ENCODE results near the gene MRPL28. TPM values are rescaled to one million over a fixed set of nuclear protein-coding genes. Genes with fewer than 3 reads are reported as not detected.

MRPL28 gene
- total RNA-seq, 4 donors from 2014 or later, result 39.9 to 106 (median 80.7) TPM

DNA sequence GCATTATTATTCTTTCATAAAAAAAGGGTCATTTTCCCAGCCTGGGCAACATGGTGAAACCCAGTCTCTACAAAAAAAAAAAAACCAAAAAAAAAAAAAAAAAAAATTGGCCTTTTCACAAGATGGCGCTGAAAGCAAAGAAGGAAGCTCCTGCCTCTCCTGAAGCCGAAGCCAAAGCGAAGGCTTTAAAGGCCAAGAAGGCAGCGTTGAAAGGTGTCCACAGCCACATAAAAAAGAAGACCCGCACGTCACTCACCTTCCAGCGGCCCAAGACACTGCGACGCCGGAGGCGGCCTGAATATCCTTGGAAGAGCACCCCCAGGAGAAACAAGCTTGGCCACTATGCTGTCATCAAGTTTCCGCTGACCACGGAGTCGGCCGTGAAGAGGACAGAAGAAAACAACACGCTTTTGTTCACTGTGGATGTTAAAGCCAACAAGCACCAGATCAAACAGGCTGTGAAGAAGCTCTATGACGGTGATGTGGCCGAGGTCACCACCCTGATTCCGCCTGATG, 16.4 kb upstream of the MRPL28 start:
- H3K27me3 ChIP-seq, result no peaks in the 10 kb centered on the region
- peaks cover 11 to 12% of the 10 kb centered on the region in 2 donors for H3K4me1 ChIP-seq
- no peak overlapping the region for H3K4me3 ChIP-seq (replicated peaks in 1 of 3)
- H3K36me3 ChIP-seq, result no peaks in the 10 kb centered on the region
- WGBS, 2 donors, result 57 to 59% methylated on average over 19 of the region's 19 CpGs
- peak overlapping the region in 1 of 3 donors; percentile 35 for H3K27ac ChIP-seq
- intact Hi-C loops (cut with DNase I), result loop anchor here (10.0 kb wide), 1 partner anchor 98 kb away; no protein-coding TSS in a partner anchor
- no peaks in the 10 kb centered on the region for H3K9me3 ChIP-seq
- DNase-seq, result no peak
- TF ChIP-seq, protein P1, sequence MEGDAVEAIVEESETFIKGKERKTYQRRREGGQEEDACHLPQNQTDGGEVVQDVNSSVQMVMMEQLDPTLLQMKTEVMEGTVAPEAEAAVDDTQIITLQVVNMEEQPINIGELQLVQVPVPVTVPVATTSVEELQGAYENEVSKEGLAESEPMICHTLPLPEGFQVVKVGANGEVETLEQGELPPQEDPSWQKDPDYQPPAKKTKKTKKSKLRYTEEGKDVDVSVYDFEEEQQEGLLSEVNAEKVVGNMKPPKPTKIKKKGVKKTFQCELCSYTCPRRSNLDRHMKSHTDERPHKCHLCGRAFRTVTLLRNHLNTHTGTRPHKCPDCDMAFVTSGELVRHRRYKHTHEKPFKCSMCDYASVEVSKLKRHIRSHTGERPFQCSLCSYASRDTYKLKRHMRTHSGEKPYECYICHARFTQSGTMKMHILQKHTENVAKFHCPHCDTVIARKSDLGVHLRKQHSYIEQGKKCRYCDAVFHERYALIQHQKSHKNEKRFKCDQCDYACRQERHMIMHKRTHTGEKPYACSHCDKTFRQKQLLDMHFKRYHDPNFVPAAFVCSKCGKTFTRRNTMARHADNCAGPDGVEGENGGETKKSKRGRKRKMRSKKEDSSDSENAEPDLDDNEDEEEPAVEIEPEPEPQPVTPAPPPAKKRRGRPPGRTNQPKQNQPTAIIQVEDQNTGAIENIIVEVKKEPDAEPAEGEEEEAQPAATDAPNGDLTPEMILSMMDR (IDR thresholded peaks at IDR 0.05), result no peak
- no peak for TF ChIP-seq POLR2A (IDR thresholded peaks at IDR 0.05)

DNA sequence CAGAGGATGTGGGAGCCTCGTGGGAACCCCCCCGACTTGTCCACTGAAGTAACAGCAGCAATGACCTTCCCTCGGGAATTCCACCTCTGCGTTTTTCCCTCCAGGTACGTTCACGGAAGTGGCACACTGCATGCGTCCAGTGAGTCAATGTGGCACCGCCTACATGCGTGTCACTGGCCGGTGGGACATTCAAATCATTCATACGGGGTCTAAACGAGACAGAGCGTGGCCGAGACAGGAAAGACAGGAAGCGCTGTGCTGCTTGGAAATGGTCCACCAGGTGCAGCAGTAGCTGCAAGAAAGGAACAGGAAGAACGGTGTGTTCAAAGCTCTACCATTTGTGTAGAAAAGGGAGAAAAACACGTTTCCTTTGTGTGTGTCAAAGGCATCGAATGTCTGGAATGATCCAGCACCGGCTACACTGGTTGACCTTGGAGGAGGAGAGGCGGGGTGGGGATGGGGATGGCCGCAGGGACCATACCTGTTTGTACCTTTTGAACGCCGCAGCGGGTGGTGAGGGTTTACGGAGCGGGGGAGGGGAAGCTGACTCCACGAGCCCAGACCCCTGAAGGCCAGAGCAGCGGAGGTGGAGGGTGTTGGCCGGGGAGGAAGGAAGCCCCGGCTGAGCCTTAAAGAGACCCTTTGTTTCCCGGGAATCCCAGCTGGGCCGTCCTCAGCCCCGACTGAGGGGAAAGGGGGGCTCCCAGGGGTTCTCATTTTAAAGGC, 13.2 kb upstream of the MRPL28 start:
- peak; percentile 88 to 91 for DNase-seq
- H3K9me3 ChIP-seq, result no peaks in the 10 kb centered on the region
- H3K27me3 ChIP-seq, result no peaks in the 10 kb centered on the region
- TF ChIP-seq, protein P1 (IDR thresholded peaks at IDR 0.05), result no peak
- peak in 1 of 2 donors; percentile 61 for TF ChIP-seq POLR2A (IDR thresholded peaks at IDR 0.05)
- 20 to 27% methylated on average over 33 of the region's 33 CpGs for WGBS, 2 donors
- intact Hi-C loops (cut with DNase I), result loop anchor here (10.0 kb wide), 1 partner anchor 101 kb away; no protein-coding TSS in a partner anchor
- peak overlapping the region; percentile 31 to 86 (median 46) for H3K27ac ChIP-seq
- peak overlapping the region in 2 of 3 donors; percentile 84 to 98 for H3K4me3 ChIP-seq (replicated peaks in 1 of 3)
- peaks cover 28 to 33% of the 10 kb centered on the region in 2 donors for H3K4me1 ChIP-seq
- H3K36me3 ChIP-seq, result no peaks in the 10 kb centered on the region

DNA sequence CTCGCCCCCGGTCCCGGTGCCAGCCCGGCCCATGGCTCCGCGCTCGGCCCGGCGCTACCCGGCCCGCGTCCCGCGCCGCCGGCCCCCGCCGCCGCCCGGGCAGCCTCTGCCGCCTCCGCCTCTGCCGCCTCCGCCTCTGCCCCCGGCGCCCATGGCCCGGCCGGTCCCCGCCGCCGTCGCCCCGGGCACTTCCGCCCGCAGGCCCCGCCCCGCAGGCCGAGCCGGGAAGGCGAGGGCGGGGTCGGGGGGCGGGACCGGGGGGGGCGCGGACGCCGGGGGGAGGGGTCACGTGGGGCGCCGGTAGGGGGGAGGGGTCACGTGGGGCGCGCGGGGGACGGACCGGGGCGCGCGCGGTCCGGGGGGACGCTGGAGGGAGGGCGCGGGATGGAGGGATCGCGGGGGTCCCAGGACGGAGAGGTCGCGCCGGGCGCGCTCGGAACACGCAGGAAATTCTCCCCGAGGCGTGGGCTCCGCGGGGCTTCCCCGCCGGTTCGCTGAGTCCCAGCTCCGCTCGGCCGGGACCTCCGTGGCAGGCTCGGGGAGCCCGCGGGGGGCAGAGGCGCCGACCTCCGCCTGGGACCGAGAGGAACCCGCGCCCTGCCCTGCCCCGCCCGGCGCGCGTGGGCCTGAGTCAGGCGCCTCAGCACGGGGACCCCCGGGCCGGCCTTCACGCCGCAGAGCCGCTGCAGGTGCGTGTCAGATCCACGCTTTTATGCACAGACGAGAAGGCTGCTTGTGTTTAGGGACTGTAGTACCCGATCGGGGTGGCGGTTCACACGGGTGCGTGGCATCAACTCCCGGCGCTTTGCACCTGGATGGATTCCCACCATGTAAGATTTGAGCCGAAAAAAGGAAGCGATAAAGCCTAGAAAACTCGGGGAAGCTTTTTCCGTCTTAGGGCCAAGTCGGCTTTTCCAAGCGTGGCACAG, 11.7 kb upstream of the MRPL28 start, which contains the start of gene PGAP6:
TSS of gene PGAP6 (minus strand) at position 190 of the 929 bp plus-strand sequence. CDS start at position 33, 157 bp downstream.
- WGBS, 2 donors, result 0 to 1% methylated on average over 16 to 28 of the region's 123 CpGs
- intact Hi-C loops (cut with DNase I), result loop anchor here (10.0 kb wide), 1 partner anchor 103 kb away; no protein-coding TSS in a partner anchor
- peaks cover 0 to 5% of the 10 kb centered on the region in 2 donors for H3K36me3 ChIP-seq
- peak; percentile 70 to 71 for DNase-seq
- peak within 1 kb of the TSS; percentile 84 to 98 (median 91) for H3K4me3 ChIP-seq (replicated peaks in 1 of 3)
- TF ChIP-seq POLR2A (IDR thresholded peaks at IDR 0.05), result peak in 1 of 2 donors; percentile 54
- TF ChIP-seq, protein P1 (IDR thresholded peaks at IDR 0.05), result no peak
- no peaks in the 10 kb centered on the region for H3K27me3 ChIP-seq
- peaks cover 28 to 33% of the 10 kb centered on the region in 2 donors for H3K4me1 ChIP-seq
- H3K27ac ChIP-seq, result peak within 1 kb of the TSS; percentile 58 to 86 (median 83)
- H3K9me3 ChIP-seq, result no peaks in the 10 kb centered on the region

DNA sequence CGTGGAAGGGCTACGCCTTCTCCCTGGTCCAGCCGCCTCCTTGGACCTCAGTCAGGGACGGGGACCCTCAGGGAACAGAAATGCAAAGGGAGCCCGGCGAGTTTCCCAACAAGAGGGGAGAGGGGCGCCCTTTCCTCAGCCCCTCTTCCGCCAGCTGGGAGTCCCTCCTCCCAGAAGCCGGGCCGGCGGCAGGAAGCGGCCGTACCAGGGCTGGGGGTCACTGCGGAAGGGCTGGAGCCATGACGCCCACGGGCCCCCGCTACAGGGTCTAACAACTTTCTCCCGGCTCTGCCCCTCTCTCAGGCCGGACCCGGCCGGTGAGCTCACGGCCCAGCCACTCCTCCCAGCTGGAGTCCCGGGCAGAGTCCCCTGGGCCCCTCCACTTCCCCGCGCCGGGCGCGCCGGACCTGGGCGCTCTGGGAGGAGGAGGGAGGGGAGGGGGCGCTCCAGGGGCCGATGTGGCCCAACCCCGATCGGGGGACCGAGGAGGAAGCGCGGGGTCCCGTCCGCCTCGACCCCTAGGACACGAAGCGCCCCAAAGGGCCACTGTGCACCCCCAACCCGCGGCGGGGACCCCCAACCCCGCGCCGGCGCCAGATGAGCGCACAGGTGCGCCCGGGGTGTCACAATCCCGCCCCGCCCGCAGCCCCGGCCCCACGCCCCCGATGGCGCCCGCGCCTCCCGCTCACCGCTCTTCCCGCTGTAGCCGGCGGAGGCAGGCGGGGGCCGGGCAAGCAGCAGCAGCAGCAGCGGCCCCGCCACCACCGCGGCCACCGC, 10.9 kb upstream of the MRPL28 start:
- Histone ChIP-seq H3K4me3 (replicated peaks in 1 of 3) (peak overlapping the region; percentile 26 to 92 (median 45)), H3K36me3 (peaks cover 0 to 14% of the 10 kb centered on the region in 2 donors), H3K4me1 (peaks cover 28 to 33% of the 10 kb centered on the region in 2 donors), H3K27me3 (no peaks in the 10 kb centered on the region), H3K27ac (peak overlapping the region in 2 of 3 donors; percentile 40 to 50), H3K9me3 (no peaks in the 10 kb centered on the region)
- TF ChIP-seq POLR2A (IDR thresholded peaks at IDR 0.05), result no peak
- TF ChIP-seq, protein P1 (IDR thresholded peaks at IDR 0.05), result no peak
- 3% methylated on average over 12 of the region's 73 CpGs; no CpG with 5 or more reads in 1 of the 2 donors for WGBS, 2 donors
- peak in 1 of 2 donors; percentile 31 for DNase-seq
- intact Hi-C loops (cut with DNase I), result loop anchor here (10.0 kb wide), 1 partner anchor 104 kb away; no protein-coding TSS in a partner anchor
